Measurements from ENCODE around the gene NOL4L. TPM values are rescaled to one million over a fixed set of nuclear protein-coding genes. Genes with fewer than 3 reads are reported as not detected.

NOL4L gene
- total RNA-seq, 2 donors from 2014 or later = 39.6 to 50.7 TPM

DNA sequence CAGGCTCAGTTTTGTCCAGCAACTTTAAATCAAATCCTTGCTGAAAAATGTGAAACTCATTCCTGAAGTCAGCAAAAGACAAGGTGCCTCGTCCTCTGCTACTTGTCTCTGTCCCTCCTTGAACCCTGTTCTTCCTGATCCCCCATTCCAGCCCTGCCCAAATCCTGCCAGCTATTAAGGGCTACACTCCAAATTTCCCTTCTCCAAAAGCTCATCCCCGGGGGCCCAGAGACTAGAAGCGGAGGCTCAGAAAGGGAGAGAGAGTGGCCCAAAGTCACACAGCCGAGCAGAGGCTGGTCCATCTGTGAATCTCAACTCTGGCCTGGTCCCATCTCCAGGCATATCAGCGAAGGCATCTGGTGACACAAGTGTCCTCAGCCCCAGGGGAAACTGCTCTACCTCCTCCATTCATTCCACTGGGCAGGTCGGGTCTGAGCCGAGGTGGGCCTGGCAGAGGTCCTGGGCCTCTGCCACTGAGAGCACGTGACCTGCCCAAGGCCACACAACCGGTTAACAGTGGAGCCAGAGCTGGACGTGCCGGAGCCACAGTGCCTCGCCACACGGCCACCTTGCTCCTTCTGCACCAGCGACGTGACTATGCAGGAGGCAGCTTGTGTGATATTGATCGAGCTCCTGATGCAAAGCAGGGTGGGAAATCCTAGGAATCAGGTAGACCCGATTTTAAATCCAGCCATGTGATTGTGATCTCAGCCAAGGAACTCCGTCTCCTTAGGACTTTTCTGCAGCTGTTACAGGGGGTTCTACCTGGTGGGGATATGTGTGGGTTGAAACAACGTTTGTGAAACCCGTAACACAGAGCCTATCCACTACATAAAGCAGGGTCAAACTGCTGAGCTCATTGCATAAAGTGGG is 28.6 kb downstream of the NOL4L start:
- WGBS, 2 experiments (ENCODE audit: insufficient coverage in 1 of 2, insufficient read length in 1 of 2) = 88 to 92% methylated on average over 15 to 20 of the region's 20 CpGs
- H3K4me3 ChIP-seq (ENCODE audit: low read length) = no peak overlapping the region
- Mint-ChIP-seq H3K9me3 (no peaks in the 10 kb centered on the region), H3K27ac (no peak overlapping the region), H3K27me3 (ENCODE audit: insufficient read depth) (no peaks in the 10 kb centered on the region), H3K36me3 (ENCODE audit: low read depth) (no peaks in the 10 kb centered on the region), H3K4me3 (no peak overlapping the region), H3K4me1 (peaks cover 21% of the 10 kb centered on the region)
- no peaks in the 10 kb centered on the region for H3K36me3 ChIP-seq (ENCODE audit: control insufficient read depth, insufficient read depth, low read length)
- no peak overlapping the region for H3K9ac ChIP-seq (ENCODE audit: extremely low read depth, low read length, poor library complexity, severe bottlenecking)
- H3K4me1 ChIP-seq (ENCODE audit: control insufficient read depth, insufficient read depth, low read length) = peaks cover 4% of the 10 kb centered on the region
- H3K27me3 ChIP-seq (ENCODE audit: control insufficient read depth, insufficient read depth, low read length, poor library complexity, severe bottlenecking) = no peaks in the 10 kb centered on the region
- H3K27ac ChIP-seq (ENCODE audit: low read depth, low read length) = no peak overlapping the region
- DNase-seq = no peak
- TF ChIP-seq, protein P1, sequence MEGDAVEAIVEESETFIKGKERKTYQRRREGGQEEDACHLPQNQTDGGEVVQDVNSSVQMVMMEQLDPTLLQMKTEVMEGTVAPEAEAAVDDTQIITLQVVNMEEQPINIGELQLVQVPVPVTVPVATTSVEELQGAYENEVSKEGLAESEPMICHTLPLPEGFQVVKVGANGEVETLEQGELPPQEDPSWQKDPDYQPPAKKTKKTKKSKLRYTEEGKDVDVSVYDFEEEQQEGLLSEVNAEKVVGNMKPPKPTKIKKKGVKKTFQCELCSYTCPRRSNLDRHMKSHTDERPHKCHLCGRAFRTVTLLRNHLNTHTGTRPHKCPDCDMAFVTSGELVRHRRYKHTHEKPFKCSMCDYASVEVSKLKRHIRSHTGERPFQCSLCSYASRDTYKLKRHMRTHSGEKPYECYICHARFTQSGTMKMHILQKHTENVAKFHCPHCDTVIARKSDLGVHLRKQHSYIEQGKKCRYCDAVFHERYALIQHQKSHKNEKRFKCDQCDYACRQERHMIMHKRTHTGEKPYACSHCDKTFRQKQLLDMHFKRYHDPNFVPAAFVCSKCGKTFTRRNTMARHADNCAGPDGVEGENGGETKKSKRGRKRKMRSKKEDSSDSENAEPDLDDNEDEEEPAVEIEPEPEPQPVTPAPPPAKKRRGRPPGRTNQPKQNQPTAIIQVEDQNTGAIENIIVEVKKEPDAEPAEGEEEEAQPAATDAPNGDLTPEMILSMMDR (conservative IDR thresholded peaks at IDR 0.05) = no peak
- no peaks in the 10 kb centered on the region for H3K9me3 ChIP-seq (ENCODE audit: control insufficient read depth, low read length)

DNA sequence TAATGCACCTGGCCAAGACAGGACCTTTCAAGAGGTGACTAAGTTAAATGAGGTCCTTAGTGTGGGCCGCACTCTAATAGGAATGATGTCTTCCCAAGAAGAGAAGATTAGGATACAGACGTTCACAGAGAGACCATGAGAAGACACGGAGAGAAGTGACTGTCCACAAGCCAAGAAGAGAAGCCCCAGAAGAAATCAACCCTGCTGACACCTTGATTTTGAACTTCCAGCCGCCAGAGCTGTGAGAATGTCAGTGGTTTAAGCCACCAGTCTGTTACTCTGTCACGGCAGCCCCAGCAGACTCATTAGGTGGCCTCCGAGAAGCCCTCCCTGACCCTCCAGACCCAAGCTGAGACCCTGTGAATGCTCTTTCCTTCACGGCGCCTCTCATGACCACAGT is 29.5 kb downstream of the NOL4L start:
- TF ChIP-seq, protein P1 (conservative IDR thresholded peaks at IDR 0.05) = no peak
- H3K27me3 Mint-ChIP-seq (ENCODE audit: insufficient read depth) = no peaks in the 10 kb centered on the region
- H3K27me3 ChIP-seq (ENCODE audit: control insufficient read depth, insufficient read depth, low read length, poor library complexity, severe bottlenecking) = no peaks in the 10 kb centered on the region

DNA sequence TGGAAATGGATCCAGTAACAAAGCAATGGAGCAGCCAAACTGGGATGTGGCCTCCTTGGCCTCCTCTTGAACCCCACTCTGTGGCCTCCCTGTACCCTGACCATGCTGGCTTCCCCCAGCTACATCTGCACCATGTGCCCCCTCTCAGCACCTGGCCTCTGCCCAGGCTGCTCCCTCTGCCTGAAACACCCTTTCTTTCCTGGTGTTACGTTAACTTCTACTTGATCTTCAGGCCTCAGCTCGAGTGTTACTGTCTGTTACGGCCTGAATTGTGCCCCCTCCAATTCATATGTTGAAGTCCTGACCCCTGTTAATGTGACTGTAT is 30.2 kb downstream of the NOL4L start:
- TF ChIP-seq, protein P1 (conservative IDR thresholded peaks at IDR 0.05) = no peak
- Histone ChIP-seq H3K36me3 (ENCODE audit: control insufficient read depth, insufficient read depth, low read length) (no peaks in the 10 kb centered on the region), H3K27me3 (ENCODE audit: control insufficient read depth, insufficient read depth, low read length, poor library complexity, severe bottlenecking) (no peaks in the 10 kb centered on the region), H3K9me3 (ENCODE audit: control insufficient read depth, low read length) (no peaks in the 10 kb centered on the region), H3K9ac (ENCODE audit: extremely low read depth, low read length, poor library complexity, severe bottlenecking) (no peak overlapping the region), H3K27ac (ENCODE audit: low read depth, low read length) (no peak overlapping the region), H3K4me1 (ENCODE audit: control insufficient read depth, insufficient read depth, low read length) (no peaks in the 10 kb centered on the region), H3K4me3 (ENCODE audit: low read length) (no peak overlapping the region)
- Mint-ChIP-seq H3K27me3 (ENCODE audit: insufficient read depth) (no peaks in the 10 kb centered on the region), H3K27ac (no peak overlapping the region), H3K4me3 (no peak overlapping the region), H3K4me1 (peaks cover 15% of the 10 kb centered on the region), H3K36me3 (ENCODE audit: low read depth) (no peaks in the 10 kb centered on the region), H3K9me3 (peaks cover under 1% of the 10 kb centered on the region)
- no peak for DNase-seq
- whole genome bisulfite sequencing, 2 experiments (ENCODE audit: insufficient coverage in 1 of 2, insufficient read length in 1 of 2) = 94 to 100% methylated on average over 1 to 3 of the region's 3 CpGs

More for the DNA sequence above, 29.5 kb downstream of the NOL4L start:
- Histone ChIP-seq H3K9ac (ENCODE audit: extremely low read depth, low read length, poor library complexity, severe bottlenecking) (no peak overlapping the region), H3K36me3 (ENCODE audit: control insufficient read depth, insufficient read depth, low read length) (no peaks in the 10 kb centered on the region), H3K27ac (ENCODE audit: low read depth, low read length) (no peak overlapping the region), H3K9me3 (ENCODE audit: control insufficient read depth, low read length) (no peaks in the 10 kb centered on the region), H3K4me1 (ENCODE audit: control insufficient read depth, insufficient read depth, low read length) (no peaks in the 10 kb centered on the region), H3K4me3 (ENCODE audit: low read length) (no peak overlapping the region)
- Mint-ChIP-seq H3K4me3 (no peak overlapping the region), H3K9me3 (no peaks in the 10 kb centered on the region), H3K27ac (no peak overlapping the region), H3K4me1 (peaks cover 15% of the 10 kb centered on the region), H3K36me3 (ENCODE audit: low read depth) (no peaks in the 10 kb centered on the region)
- no peak for DNase-seq
- 93 to 95% methylated on average over 8 of the region's 8 CpGs for WGBS, 2 experiments (ENCODE audit: insufficient coverage in 1 of 2, insufficient read length in 1 of 2)

All from endodermal cell (in vitro differentiated cells).